B cell (primary cell): ENCODE data around the gene CHD9NB. TPM values are rescaled to one million over a fixed set of nuclear protein-coding genes. Genes with fewer than 3 reads are reported as not detected.

ENCODE experiments used
- ATAC-seq: fragments of 200-7000 bp; cut with Tn5 transposase; one replicate; pipeline ENCODE4 v1.10.0; 2021; ENCODE audit warnings: low read depth, mild to moderate bottlenecking, moderate number of reproducible peaks, moderate library complexity
- CTCF ChIA-PET: fragments of 350-600 bp; sonication (Branson Sonifier 250); formaldehyde crosslinking; loops from one replicate; lab custom pipeline; 2021; ENCODE audit warnings: antibody characterized with exemption, inconsistent platforms; lab: Charles Lee
- POLR2A ChIA-PET: fragments of 350-600 bp; sonication (Branson Sonifier 250); formaldehyde crosslinking; loops from one replicate; lab custom pipeline; 2021; ENCODE audit warnings: antibody characterized with exemption; lab: Charles Lee
- DNase-seq: peaks from one replicate; pipeline ENCODE4 v3.0.0; 2013
- H2AFZ ChIP-seq: 2 replicates; pipeline ENCODE4 v1.6.1; 2012; ENCODE audit warnings: mild to moderate bottlenecking, low read depth, low read length; ENCODE audit not compliant: insufficient read depth, poor library complexity, severe bottlenecking
- H3K27ac ChIP-seq, 2 donors: 1 replicate in 1 of 2; 2 replicates in 1 of 2; pipeline ENCODE4 v1.5.1; 2012 to 2013; ENCODE audit warnings: low read length in 2 of 2, mild to moderate bottlenecking in 2 of 2, moderate library complexity in 1 of 2
- H3K27me3 ChIP-seq, 4 experiments: fragments of 200-600 bp in 1 of 4; sonication (generic) in 1 of 4; replicated peaks in 1 of 4; 1 replicate in 2 of 4; 2 replicates in 2 of 4; pipeline versions ENCODE4 v1.6.1 to v1.7.0; 2013 to 2016; ENCODE audit warnings: low read length in 3 of 4, mild to moderate bottlenecking in 2 of 4, mixed read lengths in 1 of 4, moderate library complexity in 1 of 4; ENCODE audit not compliant: insufficient read depth in 4 of 4, control insufficient read depth in 3 of 4; ENCODE audit errors: control extremely low read depth in 1 of 4
- H3K36me3 ChIP-seq, 2 experiments: replicated peaks in 1 of 2; 1 replicate in 1 of 2; 2 replicates in 1 of 2; pipeline versions ENCODE4 v1.6.1 to v1.7.1; 2013; ENCODE audit warnings: low read length in 1 of 2; ENCODE audit not compliant: insufficient read depth in 2 of 2, control insufficient read depth in 1 of 2; ENCODE audit errors: control extremely low read depth in 1 of 2, extremely low read depth in 1 of 2
- H3K4me1 ChIP-seq, 2 donors: fragments of 200-600 bp in 1 of 2; sonication (generic) in 1 of 2; 1 replicate in 1 of 2; 2 replicates in 1 of 2; pipeline versions ENCODE4 v1.5.1 to v1.6.1; 2013 to 2017; ENCODE audit warnings: low read length in 2 of 2; ENCODE audit not compliant: control insufficient read depth in 2 of 2, insufficient read depth in 2 of 2
- H3K4me2 ChIP-seq: replicated peaks from 2 replicates; pipeline ENCODE3; 2012; ENCODE audit warnings: mild to moderate bottlenecking, low read depth, low read length; ENCODE audit not compliant: poor library complexity, severe bottlenecking
- H3K4me3 ChIP-seq, 5 experiments: fragments of 200-600 bp in 1 of 5; sonication (generic) in 1 of 5; 1 replicate in 3 of 5; 2 replicates in 2 of 5; pipeline versions ENCODE4 v1.5.1 to v1.7.0; 2011 to 2016; ENCODE audit warnings: low read length in 4 of 5, mild to moderate bottlenecking in 4 of 5, low read depth in 2 of 5, control low read depth in 1 of 5, moderate library complexity in 1 of 5; ENCODE audit not compliant: insufficient read depth in 1 of 5; ENCODE audit errors: control extremely low read depth in 1 of 5, extremely low read depth in 1 of 5
- H3K79me2 ChIP-seq: fragments of 200-600 bp; sonication (generic); one replicate; pipeline ENCODE4 v1.6.0; 2016; ENCODE audit warnings: low read length; ENCODE audit not compliant: control insufficient read depth, insufficient read depth
- H3K9ac ChIP-seq: fragments of 200-600 bp; sonication (generic); 2 replicates; pipeline ENCODE4 v1.6.1; 2017; ENCODE audit warnings: mild to moderate bottlenecking, low read length, moderate library complexity
- H3K9me3 ChIP-seq, 3 donors: one replicate each; pipeline versions ENCODE4 v1.6.1 to v1.7.1; 2013; ENCODE audit warnings: low read length in 2 of 3; ENCODE audit not compliant: control insufficient read depth in 2 of 3, insufficient read depth in 1 of 3; ENCODE audit errors: control extremely low read depth in 1 of 3
- H4K20me1 ChIP-seq: 2 replicates; pipeline ENCODE4 v1.6.0; 2012; ENCODE audit warnings: mild to moderate bottlenecking, low read length; ENCODE audit not compliant: insufficient read depth, control insufficient read depth, poor library complexity, severe bottlenecking
- H3K27ac Mint-ChIP-seq: one replicate; pipeline ENCODE4 v1.8.0; 2021; ENCODE audit warnings: mixed read lengths
- H3K27me3 Mint-ChIP-seq: one replicate; pipeline ENCODE4 v1.8.0; 2021; ENCODE audit warnings: mixed read lengths
- H3K4me1 Mint-ChIP-seq: one replicate; pipeline ENCODE4 v1.8.0; 2021; ENCODE audit warnings: mixed read lengths
- H3K4me3 Mint-ChIP-seq: one replicate; pipeline ENCODE4 v1.8.0; 2021; ENCODE audit warnings: mixed read lengths
- H3K9me3 Mint-ChIP-seq: one replicate; pipeline ENCODE4 v1.8.0; 2022; ENCODE audit warnings: mixed read lengths; ENCODE audit not compliant: insufficient read depth
- EZH2 ChIP-seq: IDR thresholded peaks from 2 replicates; pipeline ENCODE4 v1.6.1; 2012; ENCODE audit warnings: borderline replicate concordance, low read depth, mild to moderate bottlenecking, moderate library complexity, low read length; ENCODE audit not compliant: insufficient read depth, poor library complexity, severe bottlenecking
- WGBS: methylation state at CpG from one replicate; pipeline ENCODE4 v1.1.5; 2013; ENCODE audit warnings: missing lambda C conversion rate; ENCODE audit not compliant: insufficient coverage; 5-methylcytosine and 5-hydroxymethylcytosine counted together
- intact Hi-C: fragments of 100-400 bp; cut with micrococcal nuclease; formaldehyde crosslinking; loops from one replicate; pipeline ENCODE4 v1.10.0; 2022
- polyA plus RNA-seq: library from polyadenylated mRNA; depleted of rRNA; stranded (reverse); fragments of >200 nt; gene quantifications from 2 replicates; pipeline ENCODE4 v1.2.3, GENCODE V29; 2012
- total RNA-seq, 2 donors: library from RNA; stranded (reverse); fragments of 120-200 nt in 1 of 2; gene quantifications; 1 replicate in 1 of 2; 2 replicates in 1 of 2; pipeline versions ENCODE4 v1.2.3 to v1.2.4, GENCODE V29; 2013 to 2022
- TF ChIP-seq, protein P1 (sequence below): fragments of 200-600 bp; IDR thresholded peaks from one replicate; pipeline ENCODE4 v1.8.0; 2022; ENCODE audit warnings: antibody characterized with exemption, mild to moderate bottlenecking

Gene CHD9NB
- total and polyA plus RNA-seq, 2 donors (not counting 1 experiment from before 2014, with no cell fraction given): not detected

DNA sequence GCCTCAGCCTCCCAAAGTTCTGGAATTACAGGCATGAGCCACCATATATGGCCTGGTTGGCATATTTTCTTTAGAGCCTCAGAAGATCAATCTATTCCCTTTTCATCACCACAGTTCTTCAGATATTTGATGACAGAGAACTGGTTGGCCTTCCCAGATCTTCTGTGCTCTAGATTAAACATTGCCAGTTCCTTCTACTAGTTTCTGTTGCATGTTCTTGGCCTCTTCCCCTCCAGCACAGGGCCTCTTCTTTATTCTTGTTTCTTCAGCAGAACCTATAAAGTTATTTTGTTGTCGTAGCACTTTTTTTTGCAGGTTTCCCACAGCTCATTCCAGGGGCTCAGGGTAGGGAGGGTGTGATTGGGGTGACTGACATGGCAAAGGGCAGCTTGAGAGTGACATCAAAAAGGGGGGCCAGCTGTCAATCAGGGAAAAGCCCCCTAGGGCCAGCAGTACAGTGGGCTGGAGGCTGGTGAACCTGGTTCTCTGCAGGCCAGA is 11.4 kb upstream of the CHD9NB start:
- no peaks in the 10 kb centered on the region for H3K27me3 ChIP-seq
- Mint-ChIP-seq H3K27me3 (no peaks in the 10 kb centered on the region), H3K4me3 (peak overlapping the region; percentile 61), H3K4me1 (peaks cover 72% of the 10 kb centered on the region), H3K9me3 (no peaks in the 10 kb centered on the region), H3K27ac (peak overlapping the region; percentile 84)
- peak overlapping the region; percentile 59 to 81 for H3K27ac ChIP-seq
- WGBS: 89% methylated on average over 1 of the region's 1 CpG
- no peak overlapping the region for H3K4me3 ChIP-seq
- ChIA-PET CTCF (interaction anchor here (0.7 to 3.5 kb wide), 6 partner anchors 9 to 97 kb away, joined by 3 to 25 read pairs (median 4); partner anchors contain the start of gene CHD9), POLR2A (no interaction called here)
- H3K9ac ChIP-seq: peak overlapping the region; percentile 35
- no peaks in the 10 kb centered on the region for H3K9me3 ChIP-seq
- no peaks in the 10 kb centered on the region for H4K20me1 ChIP-seq
- DNase-seq (peak; percentile 25), ATAC-seq (no peak)
- peaks cover 0 to 5% of the 10 kb centered on the region in 2 experiments for H3K36me3 ChIP-seq
- no peak overlapping the region for H2AFZ ChIP-seq
- no peak for TF ChIP-seq EZH2
- TF ChIP-seq, protein P1, sequence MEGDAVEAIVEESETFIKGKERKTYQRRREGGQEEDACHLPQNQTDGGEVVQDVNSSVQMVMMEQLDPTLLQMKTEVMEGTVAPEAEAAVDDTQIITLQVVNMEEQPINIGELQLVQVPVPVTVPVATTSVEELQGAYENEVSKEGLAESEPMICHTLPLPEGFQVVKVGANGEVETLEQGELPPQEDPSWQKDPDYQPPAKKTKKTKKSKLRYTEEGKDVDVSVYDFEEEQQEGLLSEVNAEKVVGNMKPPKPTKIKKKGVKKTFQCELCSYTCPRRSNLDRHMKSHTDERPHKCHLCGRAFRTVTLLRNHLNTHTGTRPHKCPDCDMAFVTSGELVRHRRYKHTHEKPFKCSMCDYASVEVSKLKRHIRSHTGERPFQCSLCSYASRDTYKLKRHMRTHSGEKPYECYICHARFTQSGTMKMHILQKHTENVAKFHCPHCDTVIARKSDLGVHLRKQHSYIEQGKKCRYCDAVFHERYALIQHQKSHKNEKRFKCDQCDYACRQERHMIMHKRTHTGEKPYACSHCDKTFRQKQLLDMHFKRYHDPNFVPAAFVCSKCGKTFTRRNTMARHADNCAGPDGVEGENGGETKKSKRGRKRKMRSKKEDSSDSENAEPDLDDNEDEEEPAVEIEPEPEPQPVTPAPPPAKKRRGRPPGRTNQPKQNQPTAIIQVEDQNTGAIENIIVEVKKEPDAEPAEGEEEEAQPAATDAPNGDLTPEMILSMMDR: no peak
- peaks cover 82 to 98% of the 10 kb centered on the region in 2 donors for H3K4me1 ChIP-seq
- peaks cover 78% of the 10 kb centered on the region for H3K79me2 ChIP-seq
- H3K4me2 ChIP-seq: peak overlapping the region; percentile 61
- intact Hi-C loops: loop anchor here (1.0 to 5.0 kb wide), 2 partner anchors 9 to 438 kb away; partner anchors contain the start of gene AKTIP

DNA sequence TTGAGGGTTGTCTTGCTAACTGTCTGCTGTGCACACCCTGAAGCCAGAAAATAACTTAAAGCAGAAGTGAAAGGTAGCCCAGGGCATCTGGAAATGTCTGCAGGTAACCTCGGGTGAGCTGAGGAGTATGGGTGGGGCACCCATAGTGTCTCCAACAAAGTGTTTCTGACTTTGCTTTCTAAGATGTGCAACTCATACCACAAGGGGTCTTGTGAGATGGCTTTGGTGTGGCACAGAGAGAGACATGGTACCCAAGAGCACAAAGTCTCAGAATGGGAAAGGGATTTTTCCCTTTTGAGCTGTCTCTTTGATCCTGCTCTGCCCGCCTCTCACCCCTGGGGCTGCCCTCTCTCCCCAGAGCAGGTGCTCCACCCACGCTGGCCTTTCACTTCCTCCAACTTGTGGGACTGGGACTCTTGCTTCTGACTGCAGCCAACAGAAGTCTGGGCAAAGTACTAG is 9.0 kb upstream of the CHD9NB start:
- Mint-ChIP-seq H3K27me3 (no peaks in the 10 kb centered on the region), H3K27ac (peak overlapping the region; percentile 95), H3K4me1 (peaks cover 76% of the 10 kb centered on the region), H3K4me3 (peak overlapping the region; percentile 85), H3K9me3 (no peaks in the 10 kb centered on the region)
- Histone ChIP-seq H2AFZ (no peak overlapping the region), H3K4me3 (peak overlapping the region in 4 of 5 experiments; percentile 23 to 62 (median 38)), H3K27ac (peak overlapping the region; percentile 72 to 93), H4K20me1 (no peaks in the 10 kb centered on the region), H3K36me3 (peaks cover 0 to 5% of the 10 kb centered on the region in 2 experiments), H3K4me2 (peak overlapping the region; percentile 79), H3K79me2 (peaks cover 89% of the 10 kb centered on the region), H3K4me1 (peaks cover 78 to 100% of the 10 kb centered on the region in 2 donors), H3K27me3 (no peaks in the 10 kb centered on the region), H3K9me3 (no peaks in the 10 kb centered on the region), H3K9ac (peak overlapping the region; percentile 34)
- ATAC-seq: peak; percentile 83
- peak; percentile 89 for DNase-seq
- CTCF ChIA-PET: interaction anchor here (0.6 to 2.8 kb wide), 9 partner anchors 9 to 97 kb away, joined by 3 to 16 read pairs (median 5); no protein-coding TSS in a partner anchor
- intact Hi-C loops: loop anchor here (1.0 to 5.0 kb wide), 3 partner anchors 38 to 441 kb away; partner anchors contain the start of gene AKTIP
- WGBS: 0% methylated on average over 3 of the region's 3 CpGs
- POLR2A ChIA-PET: interaction anchor here (0.9 to 1.8 kb wide), 4 partner anchors 9 to 38 kb away, joined by 3 to 9 read pairs (median 3); no protein-coding TSS in a partner anchor
- TF ChIP-seq, protein P1: peak; percentile 19
- no peak for TF ChIP-seq EZH2
